Activated naive CD8-positive, alpha-beta T cell (primary cell): Measurements from ENCODE around the gene PLXDC2.
"Not testable (repeated sequence)": the region's sequence is repeated elsewhere in the genome, so short reads cannot be mapped to it uniquely, and the experiment has no call there.

Experiments
- H3K27ac Mint-ChIP-seq: one replicate; pipeline ENCODE4 v1.8.0; 2021; ENCODE audit warnings: mixed read lengths
- H3K27me3 Mint-ChIP-seq: one replicate; pipeline ENCODE4 v1.8.0; 2021; ENCODE audit warnings: mixed read lengths
- H3K36me3 Mint-ChIP-seq: one replicate; pipeline ENCODE4 v1.8.0; 2021; ENCODE audit warnings: mixed read lengths
- H3K4me1 Mint-ChIP-seq: one replicate; pipeline ENCODE4 v1.8.0; 2021; ENCODE audit warnings: low read depth, mixed read lengths
- H3K4me3 Mint-ChIP-seq: one replicate; pipeline ENCODE4 v1.8.0; 2021; ENCODE audit warnings: mild to moderate bottlenecking, mixed read lengths
- H3K9me3 Mint-ChIP-seq: one replicate; pipeline ENCODE4 v1.8.0; 2021; ENCODE audit warnings: low read depth, mixed read lengths

PLXDC2 gene

DNA sequence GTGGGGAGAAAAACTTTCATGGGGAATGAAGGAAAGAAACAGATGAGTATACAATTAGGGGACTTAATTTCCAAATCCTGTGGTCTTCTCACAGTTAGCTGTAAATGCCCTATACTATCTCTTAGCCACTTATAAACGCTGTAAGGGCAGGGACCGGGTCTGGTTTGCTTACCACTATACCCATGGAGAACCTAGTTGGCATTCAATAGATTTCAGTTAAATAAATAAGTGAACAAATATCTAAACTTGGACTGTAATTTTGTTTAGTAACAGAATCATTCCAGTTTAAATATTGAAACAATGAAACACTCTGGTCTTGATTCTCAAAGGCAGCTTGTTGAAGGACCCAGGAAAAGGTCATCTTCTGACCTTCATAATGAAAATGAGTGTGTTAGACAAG, 158.3 kb downstream of the PLXDC2 start:
- Mint-ChIP-seq H3K27ac (no peak overlapping the region), H3K36me3 (no peaks in the 10 kb centered on the region), H3K27me3 (no peaks in the 10 kb centered on the region), H3K4me1 (no peaks in the 10 kb centered on the region), H3K4me3 (no peak overlapping the region), H3K9me3 (no peaks in the 10 kb centered on the region)

DNA sequence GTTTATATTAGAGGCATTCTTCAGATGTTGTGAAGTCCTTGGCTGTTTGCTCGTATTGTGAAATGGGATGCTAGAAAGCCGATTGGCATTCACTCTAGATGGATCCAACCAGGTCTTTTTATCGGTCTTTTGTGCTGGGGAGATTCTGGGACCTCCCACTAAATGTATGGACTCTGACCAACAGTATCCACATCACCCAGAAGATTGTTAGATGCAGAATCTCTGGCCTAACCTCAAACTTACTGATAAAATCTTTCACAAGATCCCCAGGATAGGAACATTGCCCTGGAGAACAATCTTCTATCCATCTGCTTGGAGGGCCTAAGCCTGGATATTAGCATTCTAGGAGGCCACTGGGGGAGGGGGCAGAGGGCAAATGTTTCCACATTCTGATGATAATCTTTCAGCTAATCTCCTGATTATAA, 160.9 kb downstream of the PLXDC2 start:
- no peak overlapping the region for H3K27ac Mint-ChIP-seq
- no peaks in the 10 kb centered on the region for H3K27me3 Mint-ChIP-seq
- no peaks in the 10 kb centered on the region for H3K36me3 Mint-ChIP-seq
- no peak overlapping the region for H3K4me3 Mint-ChIP-seq
- no peaks in the 10 kb centered on the region for H3K4me1 Mint-ChIP-seq
- no peaks in the 10 kb centered on the region for H3K9me3 Mint-ChIP-seq

DNA sequence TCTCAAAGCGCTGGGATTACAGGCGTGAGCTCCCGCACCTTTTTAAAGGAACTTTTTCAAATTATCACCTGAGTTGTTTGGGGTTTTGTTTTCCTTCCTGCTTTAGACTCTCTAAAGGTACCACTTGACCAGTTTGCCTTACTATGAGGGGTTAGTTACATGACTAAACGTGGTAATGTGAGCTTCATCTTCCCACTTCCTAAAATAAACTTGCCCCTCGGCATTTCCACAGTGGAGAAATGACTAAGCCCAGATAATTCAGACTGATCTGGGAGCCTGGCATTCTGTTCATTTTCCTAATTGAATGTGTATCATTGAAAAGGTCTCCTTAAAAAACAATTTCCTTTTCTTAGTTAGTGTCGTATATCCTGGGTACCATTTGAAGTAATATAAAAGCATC, 163.4 kb downstream of the PLXDC2 start:
- Mint-ChIP-seq H3K27me3 (no peaks in the 10 kb centered on the region), H3K36me3 (no peaks in the 10 kb centered on the region), H3K4me1 (no peaks in the 10 kb centered on the region), H3K9me3 (no peaks in the 10 kb centered on the region), H3K27ac (no peak overlapping the region), H3K4me3 (no peak overlapping the region)

DNA sequence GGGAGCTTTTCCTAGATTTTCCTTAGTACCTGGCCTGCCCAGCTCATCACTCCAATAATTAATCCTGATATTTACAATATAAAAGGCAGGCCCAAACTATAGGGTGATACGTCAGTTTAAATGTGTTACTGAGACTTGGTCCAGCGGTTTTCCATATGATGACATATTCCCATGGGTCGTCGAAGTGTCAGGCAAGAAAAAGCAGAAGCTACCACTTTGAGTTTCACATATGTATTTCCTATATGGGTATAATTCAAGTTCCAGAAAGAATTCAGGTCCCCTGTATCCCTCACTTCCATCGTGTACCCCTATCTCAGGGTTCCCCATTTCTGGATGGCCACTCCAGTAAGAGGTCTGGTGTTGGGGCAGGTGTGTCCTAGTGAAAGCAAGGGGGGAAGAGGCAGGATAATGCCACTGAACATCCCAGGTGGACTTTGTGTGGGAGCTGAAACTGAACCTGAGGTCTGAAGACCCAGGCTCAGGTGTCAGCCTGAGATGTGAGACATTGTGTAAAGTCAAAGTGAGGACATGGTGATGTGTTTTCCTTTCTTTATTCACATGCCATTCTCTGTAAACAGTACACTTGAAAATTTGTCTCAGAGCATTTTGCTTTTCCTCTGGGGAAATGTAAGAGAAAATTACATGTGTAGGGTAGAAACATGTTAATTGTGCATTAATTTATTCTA, 167.8 kb downstream of the PLXDC2 start:
- no peak overlapping the region for H3K27ac Mint-ChIP-seq
- no peaks in the 10 kb centered on the region for H3K9me3 Mint-ChIP-seq
- no peaks in the 10 kb centered on the region for H3K4me1 Mint-ChIP-seq
- no peaks in the 10 kb centered on the region for H3K27me3 Mint-ChIP-seq
- H3K36me3 Mint-ChIP-seq, result no peaks in the 10 kb centered on the region
- no peak overlapping the region for H3K4me3 Mint-ChIP-seq

DNA sequence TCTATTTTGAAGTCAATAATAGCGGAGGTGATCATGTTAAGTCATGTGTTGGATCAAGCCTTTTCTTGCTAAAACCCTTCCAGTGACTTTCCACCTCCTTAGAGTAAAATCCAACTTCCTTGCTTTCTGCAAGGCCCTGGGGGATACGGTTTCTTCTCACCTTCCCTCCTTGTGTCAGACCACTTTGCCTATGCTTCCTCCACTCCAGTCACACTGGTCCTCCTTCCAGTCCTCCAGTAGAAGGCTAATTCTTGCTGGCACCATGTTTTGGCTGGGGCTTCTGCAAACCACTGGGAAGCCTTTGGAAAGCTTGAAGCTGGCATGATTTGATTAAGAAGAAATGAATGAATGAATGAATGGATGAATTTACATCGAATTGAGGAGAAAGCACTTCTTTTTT, 169.5 kb downstream of the PLXDC2 start:
- Mint-ChIP-seq H3K4me1 (no peaks in the 10 kb centered on the region), H3K36me3 (no peaks in the 10 kb centered on the region), H3K9me3 (no peaks in the 10 kb centered on the region), H3K4me3 (no peak overlapping the region), H3K27ac (no peak overlapping the region), H3K27me3 (no peaks in the 10 kb centered on the region)

DNA sequence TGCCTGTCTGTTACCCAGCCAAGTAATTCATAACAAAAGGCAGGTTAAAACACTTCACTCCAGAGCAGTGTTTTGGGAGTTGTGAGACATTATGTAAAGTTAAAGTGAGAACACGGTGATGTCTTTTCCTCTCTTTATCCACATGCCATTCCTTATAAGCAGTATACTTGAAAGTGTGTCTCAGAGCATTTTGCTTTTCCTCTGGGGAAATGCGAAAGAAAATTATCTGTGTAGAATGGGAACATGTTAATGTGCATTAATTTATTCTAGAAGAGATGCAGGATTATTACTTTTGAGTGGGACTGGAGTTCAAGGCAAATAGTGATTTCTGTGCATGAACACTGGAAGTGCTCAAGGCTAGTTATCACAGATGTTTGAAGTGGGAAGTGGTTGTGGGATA, 170.4 kb downstream of the PLXDC2 start:
- Mint-ChIP-seq H3K36me3 (no peaks in the 10 kb centered on the region), H3K27me3 (no peaks in the 10 kb centered on the region), H3K4me3 (no peak overlapping the region), H3K27ac (no peak overlapping the region), H3K9me3 (peaks cover under 1% of the 10 kb centered on the region), H3K4me1 (no peaks in the 10 kb centered on the region)

DNA sequence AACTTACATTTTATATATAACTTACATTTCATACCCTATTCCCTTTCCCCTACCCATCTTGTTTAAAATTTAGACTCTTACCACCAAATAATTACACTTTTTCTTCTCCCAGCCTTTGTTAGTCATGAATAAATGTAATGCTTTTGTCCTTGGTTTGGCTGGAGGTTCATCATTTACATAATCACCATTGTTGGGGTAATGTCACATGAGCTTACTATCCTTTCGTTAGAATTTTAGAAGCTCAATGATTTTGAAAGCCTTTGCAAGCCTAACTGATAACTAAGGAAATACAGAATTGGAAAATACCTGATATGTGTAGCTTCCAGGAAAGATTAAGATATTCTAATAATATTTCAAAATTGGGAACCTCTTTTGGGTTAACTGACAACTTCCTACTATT, 171.7 kb downstream of the PLXDC2 start:
- Mint-ChIP-seq H3K27me3 (no peaks in the 10 kb centered on the region), H3K4me3 (no peak overlapping the region), H3K27ac (no peak overlapping the region), H3K9me3 (peaks cover 5% of the 10 kb centered on the region), H3K4me1 (no peaks in the 10 kb centered on the region), H3K36me3 (no peaks in the 10 kb centered on the region)

DNA sequence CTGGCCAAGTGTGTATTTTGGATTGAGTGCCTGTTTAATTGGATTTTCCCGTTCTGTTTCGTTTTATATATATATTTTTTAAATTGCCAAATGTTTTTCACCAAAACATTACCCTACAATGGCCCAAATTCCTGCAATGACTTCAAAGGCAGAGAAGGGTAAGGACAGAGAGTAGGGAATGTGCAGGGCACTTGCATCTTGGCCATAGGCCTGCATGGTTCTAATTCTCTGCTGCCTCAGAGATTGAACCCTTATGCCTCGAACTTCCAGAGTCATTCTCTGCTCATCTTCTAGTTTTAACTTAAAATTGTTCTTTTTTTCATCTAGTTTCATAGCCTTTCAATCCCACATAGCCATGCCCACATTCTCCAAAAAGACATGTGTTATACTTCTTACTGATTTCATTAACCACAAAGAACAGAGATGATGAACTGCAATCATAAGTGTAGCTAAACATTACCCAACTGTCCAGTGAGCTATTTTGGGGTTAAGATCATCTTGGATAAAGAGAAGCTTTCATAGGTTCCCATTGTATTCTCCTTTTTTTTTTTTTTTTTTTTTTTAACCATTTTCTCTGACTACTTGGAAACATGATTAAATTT, 177.6 kb downstream of the PLXDC2 start:
- Mint-ChIP-seq H3K4me1 (no peaks in the 10 kb centered on the region), H3K27me3 (no peaks in the 10 kb centered on the region), H3K36me3 (no peaks in the 10 kb centered on the region), H3K27ac (no peak overlapping the region), H3K4me3 (no peak overlapping the region), H3K9me3 (peaks cover 5% of the 10 kb centered on the region)

DNA sequence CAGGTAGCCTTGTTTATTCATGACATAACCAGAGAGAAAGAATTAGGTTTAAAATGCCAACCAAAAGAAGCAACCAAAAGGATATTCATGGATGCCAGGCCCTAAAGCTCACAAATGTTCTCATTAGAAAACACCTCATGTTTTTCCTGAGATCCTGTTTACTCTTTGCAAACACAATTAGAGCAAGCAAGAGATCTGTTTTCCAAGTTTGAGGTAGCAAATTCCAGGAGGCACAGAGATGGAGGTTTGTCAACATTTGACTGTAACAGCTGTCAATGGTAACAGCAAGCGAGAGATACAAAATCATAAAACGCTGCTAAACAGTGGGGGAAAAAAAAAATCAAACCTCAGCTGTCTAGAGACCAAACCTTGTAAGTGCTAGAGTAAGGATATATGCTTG, 182.2 kb downstream of the PLXDC2 start:
- no peaks in the 10 kb centered on the region for H3K9me3 Mint-ChIP-seq
- H3K36me3 Mint-ChIP-seq, result no peaks in the 10 kb centered on the region
- no peak overlapping the region for H3K27ac Mint-ChIP-seq
- H3K27me3 Mint-ChIP-seq, result no peaks in the 10 kb centered on the region
- H3K4me1 Mint-ChIP-seq, result no peaks in the 10 kb centered on the region
- H3K4me3 Mint-ChIP-seq, result no peak overlapping the region

DNA sequence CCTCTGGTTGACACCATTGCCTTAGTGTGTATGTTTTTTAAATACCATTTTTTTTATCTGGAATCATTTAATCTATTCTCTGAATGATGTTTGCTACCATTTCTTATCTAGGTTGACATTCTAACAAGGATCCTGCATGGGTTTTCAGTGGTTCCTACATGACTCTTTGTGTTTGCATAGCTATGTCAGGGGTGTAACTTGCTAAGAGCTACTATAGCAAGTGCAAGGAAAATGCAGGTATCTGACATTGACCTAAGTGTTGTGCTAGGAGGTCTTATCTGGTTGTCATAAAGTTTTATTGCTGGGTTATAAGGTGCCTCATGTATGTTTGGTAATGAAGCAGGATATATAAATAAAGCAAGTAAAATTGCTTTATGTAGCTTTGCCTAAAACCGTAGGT, 183.2 kb downstream of the PLXDC2 start:
- no peaks in the 10 kb centered on the region for H3K36me3 Mint-ChIP-seq
- H3K9me3 Mint-ChIP-seq, result no peaks in the 10 kb centered on the region
- no peaks in the 10 kb centered on the region for H3K4me1 Mint-ChIP-seq
- no peak overlapping the region for H3K27ac Mint-ChIP-seq
- no peak overlapping the region for H3K4me3 Mint-ChIP-seq
- H3K27me3 Mint-ChIP-seq, result no peaks in the 10 kb centered on the region

DNA sequence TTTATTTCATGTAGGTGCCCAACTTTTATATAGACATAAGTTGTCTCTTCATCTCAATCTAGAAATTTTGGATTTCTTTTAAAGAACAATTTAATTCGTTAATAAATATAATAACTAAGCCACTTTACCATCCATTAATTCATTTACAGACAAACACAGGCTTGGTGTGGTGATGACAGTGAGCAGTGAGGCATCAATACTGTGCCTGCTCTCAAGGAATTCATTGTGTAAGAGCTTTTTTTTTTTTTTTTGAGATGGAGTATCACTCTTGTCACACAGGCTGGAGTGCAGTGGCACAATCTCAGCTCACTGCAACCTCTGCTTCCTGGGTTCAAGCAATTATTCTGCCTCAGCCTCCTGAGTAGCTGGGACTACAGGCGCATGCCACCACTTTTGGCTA, 185.8 kb downstream of the PLXDC2 start:
- H3K27me3 Mint-ChIP-seq, H3K27ac Mint-ChIP-seq, H3K9me3 Mint-ChIP-seq, H3K4me3 Mint-ChIP-seq, H3K4me1 Mint-ChIP-seq, H3K36me3 Mint-ChIP-seq: not testable (repeated sequence)

DNA sequence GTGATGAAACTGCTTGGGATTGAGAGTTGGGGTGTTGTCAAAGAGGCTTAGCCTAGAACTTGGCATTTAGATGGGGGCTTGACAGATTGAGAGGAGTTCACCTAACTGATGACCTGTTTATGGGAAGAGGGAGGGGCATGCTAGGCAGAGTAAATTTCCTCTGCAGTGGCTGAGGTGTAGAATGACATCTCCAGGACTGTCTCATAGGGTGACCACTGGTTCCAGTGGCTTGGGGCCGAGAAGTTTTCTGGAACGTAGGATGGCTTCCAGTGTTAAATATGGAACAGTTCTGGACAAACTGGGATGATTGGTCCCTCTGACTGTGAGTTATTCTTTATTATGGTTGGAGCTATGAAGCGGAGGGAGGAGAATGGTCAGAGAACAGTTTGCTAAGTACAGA, 186.4 kb downstream of the PLXDC2 start:
- Mint-ChIP-seq H3K36me3 (no peaks in the 10 kb centered on the region), H3K27ac (no peak overlapping the region), H3K27me3 (no peaks in the 10 kb centered on the region), H3K4me1 (no peaks in the 10 kb centered on the region), H3K4me3 (no peak overlapping the region), H3K9me3 (no peaks in the 10 kb centered on the region)

DNA sequence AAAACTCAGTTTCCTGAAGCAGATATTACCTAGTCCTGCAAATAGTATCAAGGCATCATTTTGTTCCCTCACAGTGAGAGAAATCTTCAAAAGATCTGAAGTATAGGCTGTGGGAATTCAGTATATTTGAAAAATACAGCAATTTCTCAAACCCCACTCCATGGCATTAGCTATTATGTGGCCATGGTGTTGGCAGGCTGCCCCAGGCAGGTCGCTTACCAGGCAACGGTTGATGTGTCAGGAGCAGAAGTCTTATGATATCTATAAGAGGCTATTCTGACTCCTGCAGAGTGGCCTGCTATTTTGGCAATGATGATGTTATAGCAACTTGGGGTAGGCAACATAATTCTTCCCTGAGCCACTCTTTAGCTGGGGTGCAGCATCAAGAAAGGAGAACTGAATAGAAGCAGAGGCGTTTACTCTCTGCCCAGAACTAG, 187.9 kb downstream of the PLXDC2 start:
- Mint-ChIP-seq H3K36me3 (no peaks in the 10 kb centered on the region), H3K27me3 (no peaks in the 10 kb centered on the region), H3K4me3 (no peak overlapping the region), H3K27ac (no peak overlapping the region), H3K4me1 (no peaks in the 10 kb centered on the region), H3K9me3 (no peaks in the 10 kb centered on the region)

DNA sequence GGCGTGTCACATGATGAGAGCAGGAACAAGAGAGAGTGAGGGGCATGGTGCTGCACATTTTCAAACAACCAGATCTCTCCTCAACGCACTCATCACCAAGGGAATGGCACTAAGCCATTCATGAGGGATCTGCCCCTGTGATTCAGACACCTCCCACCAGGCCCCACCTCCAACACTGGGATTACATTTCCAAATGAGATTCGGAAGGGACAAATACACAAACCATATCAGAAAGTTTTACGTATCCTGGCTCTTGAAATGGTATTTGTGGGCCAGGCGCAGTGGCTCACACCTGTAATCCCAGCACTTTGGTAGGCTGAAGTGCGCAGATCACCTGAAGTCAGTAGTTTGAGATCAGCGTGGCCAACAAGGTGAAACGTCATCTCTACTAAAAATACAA, 189.4 kb downstream of the PLXDC2 start:
- no peak overlapping the region for H3K4me3 Mint-ChIP-seq
- no peaks in the 10 kb centered on the region for H3K9me3 Mint-ChIP-seq
- H3K27ac Mint-ChIP-seq, result no peak overlapping the region
- no peaks in the 10 kb centered on the region for H3K27me3 Mint-ChIP-seq
- H3K36me3 Mint-ChIP-seq, result no peaks in the 10 kb centered on the region
- H3K4me1 Mint-ChIP-seq, result no peaks in the 10 kb centered on the region

DNA sequence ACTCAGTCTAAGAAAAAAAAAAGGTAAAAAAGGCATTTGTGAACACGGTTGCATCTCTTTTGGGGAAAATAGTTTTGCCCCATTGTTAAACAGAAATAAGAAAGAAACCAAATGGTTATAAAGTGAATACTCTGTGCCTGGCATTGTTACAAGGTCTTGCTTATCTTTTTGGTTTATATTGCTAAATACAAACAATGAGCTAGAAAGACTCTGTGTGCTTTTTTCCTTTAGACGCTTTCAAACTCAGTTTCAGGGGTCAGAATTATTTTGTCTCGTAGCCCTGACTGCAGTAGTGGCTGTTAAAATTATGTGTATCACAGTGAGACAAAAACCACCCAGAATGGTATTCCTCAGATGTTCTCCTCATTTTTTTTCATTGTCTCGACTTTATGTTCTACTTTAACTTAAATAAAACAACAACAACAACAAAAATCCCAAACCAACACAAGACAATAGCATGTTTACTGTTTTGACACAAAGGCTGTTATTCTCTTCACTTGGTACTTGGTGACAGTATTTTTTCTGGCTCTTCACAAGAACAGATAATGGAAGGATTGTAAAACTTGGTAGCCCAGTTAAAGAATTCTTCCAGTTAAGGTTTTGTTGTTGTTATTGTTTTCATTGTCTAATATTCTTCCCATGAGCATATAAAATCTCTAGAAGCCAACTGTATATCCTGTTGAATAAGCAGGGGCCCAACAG, 190.1 kb downstream of the PLXDC2 start:
- no peaks in the 10 kb centered on the region for H3K4me1 Mint-ChIP-seq
- H3K27ac Mint-ChIP-seq, result no peak overlapping the region

DNA sequence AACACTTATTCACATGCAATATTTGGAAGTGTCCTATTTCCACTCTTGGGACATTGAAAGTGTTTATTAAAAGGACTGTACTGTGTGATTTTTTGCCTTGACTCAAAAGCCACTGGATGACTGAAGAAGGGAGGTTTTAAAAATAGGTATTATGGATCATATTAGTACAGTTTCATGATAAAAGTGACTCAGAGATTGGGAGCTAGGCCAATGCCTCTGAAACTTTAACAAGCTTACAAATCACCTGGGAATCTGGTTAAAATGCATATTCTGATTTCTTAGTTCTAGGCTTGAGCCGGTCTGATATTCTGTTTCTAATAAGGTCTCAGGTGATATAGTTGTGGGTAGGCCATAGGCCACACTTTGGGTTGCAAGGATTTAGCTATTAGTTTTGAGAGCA, 191.2 kb downstream of the PLXDC2 start:
- Mint-ChIP-seq H3K27me3 (no peaks in the 10 kb centered on the region), H3K4me3 (no peak overlapping the region), H3K4me1 (no peaks in the 10 kb centered on the region), H3K36me3 (no peaks in the 10 kb centered on the region), H3K9me3 (no peaks in the 10 kb centered on the region), H3K27ac (no peak overlapping the region)

More for the DNA sequence above, 190.1 kb downstream of the PLXDC2 start:
- H3K36me3 Mint-ChIP-seq, result no peaks in the 10 kb centered on the region
- no peaks in the 10 kb centered on the region for H3K9me3 Mint-ChIP-seq
- no peak overlapping the region for H3K4me3 Mint-ChIP-seq
- H3K27me3 Mint-ChIP-seq, result no peaks in the 10 kb centered on the region
